ENCODE data around the gene HEG1. TPM values are rescaled to one million over a fixed set of nuclear protein-coding genes. Genes with fewer than 3 reads are reported as not detected.

Gene HEG1
- total and polyA plus RNA-seq, 2 donors (not counting 3 experiments of a cell fraction or from before 2014, with no cell fraction given), result 50.1 to 106 TPM

GRCh38 chr3:125075738-125076137 lies 19.9 kb upstream of the HEG1 start:
- Histone ChIP-seq H3K9me3 (replicated peaks; ENCODE audit: control insufficient read depth, insufficient read depth, low read length) (no peaks in the 10 kb centered on the region), H3K9ac (replicated peaks; ENCODE audit: extremely low read depth, insufficient read depth, low read length) (no peak overlapping the region), H3K4me2 (ENCODE audit: insufficient read depth, low read length) (no peak overlapping the region), H3K9me1 (replicated peaks; ENCODE audit: control insufficient read depth, extremely low read depth, insufficient read depth, low read length) (no peaks in the 10 kb centered on the region), H3K4me1 (ENCODE audit: control insufficient read depth, extremely low read depth, insufficient read depth, low read length) (peaks cover 6% of the 10 kb centered on the region), H4K20me1 (replicated peaks; ENCODE audit: control insufficient read depth, extremely low read depth, insufficient read depth, low read length) (no peaks in the 10 kb centered on the region), H3K27ac (ENCODE audit: insufficient read depth, low read depth, low read length) (no peak overlapping the region), H3K27me3 (ENCODE audit: control insufficient read depth in 2 of 2, insufficient read depth in 2 of 2, low read length in 2 of 2) (no peaks in the 10 kb centered on the region), H2AFZ (ENCODE audit: low read depth, low read length) (no peak overlapping the region), H3K79me2 (ENCODE audit: control insufficient read depth, insufficient read depth, low read length) (no peaks in the 10 kb centered on the region), H3K36me3 (ENCODE audit: control insufficient read depth in 2 of 2, extremely low read depth in 1 of 2, insufficient read depth in 2 of 2, low read length in 2 of 2) (no peaks in the 10 kb centered on the region), H3K4me3 (replicated peaks in 1 of 3; ENCODE audit: insufficient read depth in 1 of 3, low read depth in 1 of 3, low read length in 3 of 3) (no peak overlapping the region)
- CTCF ChIA-PET, result interaction anchor here (0.8 kb wide), 1 partner anchor 16 kb away, joined by 3 read pairs; no protein-coding TSS in a partner anchor
- FAIRE-seq (no peak), DNase-seq (ENCODE audit: low read depth, low spot score) (no peak)
- TF ChIP-seq JUN (IDR thresholded peaks at IDR 0.05; ENCODE audit: borderline replicate concordance, insufficient read depth, insufficient read length, low read depth) (no peak), POLR2A (IDR thresholded peaks at IDR 0.05; ENCODE audit: low read depth, low read length) (no peak), MAX (IDR thresholded peaks at IDR 0.05; ENCODE audit: insufficient read depth, insufficient read length) (no peak), CTCF (IDR thresholded peaks at IDR 0.05; ENCODE audit: extremely low read depth in 1 of 2, insufficient read depth in 1 of 2, low read depth in 1 of 2, low read length in 2 of 2) (no peak), POLR2AphosphoS5 (IDR thresholded peaks at IDR 0.05; ENCODE audit: insufficient read depth, low read depth, low read length) (no peak), MYC (IDR thresholded peaks at IDR 0.05; ENCODE audit: low read depth, low read length) (no peak), EZH2 (IDR thresholded peaks at IDR 0.05; ENCODE audit: borderline replicate concordance, low read depth, low read length, severe bottlenecking) (no peak), GATA2 (IDR thresholded peaks at IDR 0.05; ENCODE audit: insufficient read depth, insufficient read length, low read depth, low read length) (no peak), FOS (IDR thresholded peaks at IDR 0.05; ENCODE audit: borderline replicate concordance, insufficient read depth, low read length) (no peak)
- dilution Hi-C loops (cut with MboI; ENCODE audit: extremely low pct_ligation_motif_present, low sequenced_read_pairs) (no loop called here), intact Hi-C loops (cut with micrococcal nuclease) (no loop called here)
- POLR2A ChIA-PET, result no interaction called here
- no TSS peak for BruUV-seq (replicated peaks)
